NCI-H1930 (cell line): ENCODE measurements around the gene KIF5C.

Source experiments
- DNase-seq, 2 experiments: peaks; one replicate each; lab custom pipeline; 2025; lab: John Stamatoyannopoulos, UW

The KIF5C gene

GRCh38 chr2:148990968-148991367, 115.9 kb downstream of the KIF5C start:
- no peak for DNase-seq

- DNase-seq: no peak
These were observed 117.4 kb downstream of the KIF5C start for GRCh38 chr2:148992448-148992847.

GRCh38 chr2:148993351-148993750, 118.3 kb downstream of the KIF5C start:
- no peak for DNase-seq

GRCh38 chr2:148994341-148994740, 119.3 kb downstream of the KIF5C start:
- no peak for DNase-seq

GRCh38 chr2:148996805-148997204, 121.8 kb downstream of the KIF5C start:
- no peak for DNase-seq

GRCh38 chr2:148998165-148998830, 123.3 kb downstream of the KIF5C start:
- DNase-seq: no peak

- DNase-seq: no peak
These were observed 123.8 kb downstream of the KIF5C start for GRCh38 chr2:148998831-148999200.

GRCh38 chr2:148999451-148999921, 124.5 kb downstream of the KIF5C start:
- no peak for DNase-seq

- DNase-seq: no peak
These were observed 125.3 kb downstream of the KIF5C start for GRCh38 chr2:149000158-149000938.

- no peak for DNase-seq
These were observed 126.5 kb downstream of the KIF5C start for GRCh38 chr2:149001496-149001895.

GRCh38 chr2:149002378-149002890, 127.4 kb downstream of the KIF5C start:
- no peak for DNase-seq

GRCh38 chr2:149002891-149003740, 128.1 kb downstream of the KIF5C start:
- DNase-seq: no peak

- DNase-seq: no peak
These were observed 129.8 kb downstream of the KIF5C start for GRCh38 chr2:149004836-149005235.

- no peak for DNase-seq
These were observed 130.5 kb downstream of the KIF5C start for GRCh38 chr2:149005471-149006077.

GRCh38 chr2:149006883-149007543, 132.0 kb downstream of the KIF5C start:
- no peak for DNase-seq

- no peak for DNase-seq
These were observed 133.4 kb downstream of the KIF5C start for GRCh38 chr2:149008381-149008780.

GRCh38 chr2:149009576-149010461, 134.8 kb downstream of the KIF5C start:
- DNase-seq: no peak

GRCh38 chr2:149012545-149012944, 137.5 kb downstream of the KIF5C start:
- DNase-seq: no peak

GRCh38 chr2:149015501-149015900, 140.5 kb downstream of the KIF5C start:
- no peak for DNase-seq

- DNase-seq: no peak
These were observed 141.0 kb downstream of the KIF5C start for GRCh38 chr2:149015926-149016563.
